ENCODE measurements around the gene SNTB2. TPM values are rescaled to one million over a fixed set of nuclear protein-coding genes. Genes with fewer than 3 reads are reported as not detected.

Gene SNTB2
- total and polyA plus RNA-seq, 9 of the 15 experiments (the other 6 are each of a cell fraction or from before 2014, with no cell fraction given): 1.2 to 13.7 (median 5.7) TPM

GRCh38 chr16:69324013-69324531 lies 137.1 kb downstream of the SNTB2 start:
- TF ChIP-seq RBM22 (IDR thresholded peaks at IDR 0.05; ENCODE audit: low read depth, low read length, poor library complexity, severe bottlenecking): peak; percentile 14
- TF ChIP-seq POLR2G (IDR thresholded peaks at IDR 0.05; ENCODE audit: low read depth, low read length): peak; percentile 62; the same call in 1 of the 2 replicates
- peak; percentile 80 for TF ChIP-seq NFIC (IDR thresholded peaks at IDR 0.05)
- no peak for TF ChIP-seq MYC (IDR thresholded peaks at IDR 0.05; ENCODE audit: low read depth, low read length)
- no peak for TF ChIP-seq MYC (CRISPR knock-in tag; IDR thresholded peaks at IDR 0.05; ENCODE audit: borderline replicate concordance, low read depth)
- TF ChIP-seq POLR2A (conservative IDR thresholded peaks at IDR 0.05): peak; percentile 25; the same call in 1 of the 2 replicates
- peak; percentile 58 for TF ChIP-seq RBFOX2 (IDR thresholded peaks at IDR 0.05; ENCODE audit: low read depth, low read length)
- TF ChIP-seq ILF3 (IDR thresholded peaks at IDR 0.05; ENCODE audit: borderline replicate concordance): no peak
- Histone ChIP-seq H3K27me3 (ENCODE audit: control insufficient read depth in 2 of 2, insufficient read depth in 2 of 2, low read length in 2 of 2) (no peaks in the 10 kb centered on the region), H3K9me3 (replicated peaks; ENCODE audit: control insufficient read depth, insufficient read depth, low read depth, low read length) (no peaks in the 10 kb centered on the region), H3K4me3 (no peak overlapping the region), H3K9ac (ENCODE audit: insufficient read depth in 1 of 2, low read depth in 2 of 2, low read length in 2 of 2) (peak overlapping the region in 1 of 2 experiments; percentile 41; a peak in 2 of 4 replicates), H3K4me2 (ENCODE audit: insufficient read depth, low read length) (no peak overlapping the region), H4K20me1 (replicated peaks; ENCODE audit: control insufficient read depth, insufficient read depth, low read length) (peaks cover 37% of the 10 kb centered on the region), H3K79me2 (ENCODE audit: control insufficient read depth, insufficient read depth, low read length) (peaks cover 76% of the 10 kb centered on the region), H3K27ac (ENCODE audit: extremely low read depth, low read depth, low read length) (no peak overlapping the region), H3K36me3 (ENCODE audit: control insufficient read depth, insufficient read depth, low read length) (peaks cover 96% of the 10 kb centered on the region), H3K4me1 (replicated peaks in 1 of 2; ENCODE audit: control insufficient read depth in 2 of 2, insufficient read depth in 2 of 2, low read length in 2 of 2) (peaks cover 18 to 48% of the 10 kb centered on the region in 2 experiments; a peak in 4 of 5 replicates), H2AFZ (ENCODE audit: low read depth, low read length) (no peak overlapping the region), H3K9me1 (ENCODE audit: control insufficient read depth, insufficient read depth, low read length) (no peaks in the 10 kb centered on the region)
- ATAC-seq (peak; percentile 23), FAIRE-seq (peak; percentile 11), DNase-seq (ENCODE audit: extremely low read depth in 1 of 4, low spot score in 3 of 4) (peak in 1 of 4 experiments; percentile 26)
- BruUV-seq (replicated peaks): no TSS peak
- in situ Hi-C loops (cut with MboI) (no loop called here), intact Hi-C loops (cut with micrococcal nuclease) (no loop called here)
- ChIA-PET CTCF (ENCODE audit: low intra/inter-chr PET ratio) (no interaction called here), POLR2A (interaction anchor here (0.6 to 2.4 kb wide), 5 partner anchors 9 to 458 kb away, joined by 4 to 7 read pairs (median 4); no protein-coding TSS in a partner anchor)
- 89% methylated on average over 7 of the region's 8 CpGs for WGBS (ENCODE audit: insufficient coverage, low coverage, missing lambda C conversion rate)

Measured in K562 (cell line).